ENCODE results near the gene ADGB.
"Not testable (repeated sequence)": the region's sequence is repeated elsewhere in the genome, so short reads cannot be mapped to it uniquely, and the experiment has no call there.

Gene ADGB

DNA sequence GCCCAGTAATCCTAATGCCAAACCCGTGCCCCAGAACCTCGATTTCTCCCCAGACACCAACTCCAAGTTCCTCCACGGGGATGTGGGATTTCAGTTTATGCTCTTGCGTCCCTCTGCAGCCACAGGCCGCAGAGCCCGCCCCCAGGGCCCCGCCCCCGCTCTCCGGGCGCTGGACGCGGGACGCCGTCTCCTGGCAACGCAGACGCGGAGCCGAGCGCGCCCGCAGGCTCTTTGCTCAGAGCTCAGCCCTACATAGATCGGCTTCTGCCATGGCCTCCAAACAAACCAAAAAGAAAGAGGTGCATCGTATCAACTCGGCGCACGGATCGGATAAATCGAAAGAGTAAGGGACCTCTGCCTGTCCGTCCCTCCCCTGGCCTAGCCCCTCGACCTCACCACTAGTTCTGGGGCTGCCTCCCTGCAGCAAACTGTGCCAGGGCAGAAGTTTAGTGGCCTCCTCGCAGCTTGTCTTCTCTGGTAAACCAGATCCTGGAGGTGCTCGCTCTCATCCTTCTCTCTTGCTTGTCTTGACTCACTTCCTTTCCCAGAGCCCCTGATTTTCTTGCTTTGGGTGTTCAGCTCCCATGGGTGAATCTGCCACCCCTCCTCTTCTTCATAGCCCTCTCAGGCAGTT is at the start of gene ADGB:
Gene ADGB (plus strand): TSS at position 201 of the 634 bp plus-strand sequence. CDS start 69 bp downstream, at position 270.
- no peak for DNase-seq

DNA sequence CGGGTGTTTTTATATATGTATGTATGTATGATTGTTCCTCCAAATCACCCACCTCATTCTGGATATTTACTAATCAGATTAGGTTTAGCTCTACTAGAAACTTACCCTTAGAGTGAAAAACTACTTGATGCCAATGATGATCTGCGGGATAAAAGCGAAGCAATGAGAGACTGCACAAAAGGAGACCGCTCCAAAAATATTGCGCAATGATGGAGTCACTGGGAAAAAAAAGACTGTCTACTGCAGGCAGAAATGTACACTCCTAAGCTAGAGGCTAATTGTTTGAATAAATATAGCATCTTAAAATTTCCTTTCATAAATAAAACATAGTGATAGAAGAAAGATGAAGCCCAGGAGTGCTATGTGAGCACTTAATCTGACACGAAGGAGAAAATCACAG is 47.9 kb upstream of the ADGB start:
- DNase-seq = no peak

GRCh38 chr6:146551545-146551944 is 47.2 kb upstream of the ADGB start:
- no peak for DNase-seq

GRCh38 chr6:146553377-146554135 is 45.2 kb upstream of the ADGB start:
- no peak for DNase-seq

DNA sequence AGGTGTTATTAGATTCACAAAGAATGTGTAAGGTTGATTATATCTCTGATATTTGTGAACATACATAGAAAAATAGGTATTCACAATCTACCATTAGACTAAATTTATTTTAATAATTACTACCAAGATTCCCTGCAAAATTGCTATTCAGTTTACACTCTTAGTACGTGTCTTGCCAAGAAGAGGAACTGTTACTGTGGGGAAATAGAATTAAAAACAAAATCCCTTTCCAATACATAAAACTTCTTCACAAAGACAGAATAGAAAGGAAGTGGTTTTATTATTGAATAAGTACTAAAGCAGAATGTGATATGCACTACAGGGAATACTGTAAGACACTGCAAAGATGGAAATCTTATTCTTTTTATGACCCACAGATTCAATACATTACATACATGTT is 38.2 kb upstream of the ADGB start:
- no peak for DNase-seq

GRCh38 chr6:146566661-146567060 is 32.1 kb upstream of the ADGB start:
- not testable (repeated sequence) for DNase-seq

DNA sequence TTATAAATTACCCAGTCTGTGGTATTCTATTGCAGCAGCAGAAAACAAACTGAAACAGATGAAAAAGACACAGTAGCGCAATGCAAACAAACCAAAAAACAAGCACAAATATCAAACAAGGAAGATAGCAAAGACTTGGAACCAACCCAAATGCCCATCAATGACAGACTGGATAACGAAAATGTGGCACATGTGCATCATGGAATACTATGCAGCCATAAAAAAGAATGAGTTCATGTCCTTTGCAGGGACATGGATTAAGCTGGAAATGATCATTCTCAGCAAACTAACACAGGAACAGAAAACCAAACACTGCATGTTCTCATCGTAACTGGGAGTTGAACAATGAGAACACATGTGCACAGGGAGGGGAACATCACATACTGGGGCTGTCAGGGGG is 30.2 kb upstream of the ADGB start:
- not testable (repeated sequence) for DNase-seq

DNA sequence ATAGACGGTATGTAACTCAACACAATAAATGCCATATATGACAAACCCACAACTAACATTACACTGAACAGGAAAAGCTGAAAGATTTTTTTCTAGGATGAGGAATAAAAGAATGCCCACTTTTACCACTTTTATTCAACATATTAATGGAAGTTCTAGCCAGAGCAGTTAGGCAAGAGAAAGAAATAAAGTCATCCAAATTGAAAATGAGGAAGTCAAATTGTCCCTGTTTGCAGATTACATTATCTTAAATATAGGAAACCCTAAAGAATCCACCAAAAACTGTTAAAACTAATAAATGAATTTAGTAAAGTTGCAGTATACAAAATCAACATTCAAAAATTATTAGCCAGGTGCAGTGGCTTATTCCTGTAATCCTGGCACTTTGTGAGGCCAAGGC is 24.6 kb upstream of the ADGB start:
- DNase-seq = no peak

GRCh38 chr6:146578054-146578453 is 20.7 kb upstream of the ADGB start:
- no peak for DNase-seq

GRCh38 chr6:146581968-146582367 is 16.8 kb upstream of the ADGB start:
- no peak for DNase-seq

DNA sequence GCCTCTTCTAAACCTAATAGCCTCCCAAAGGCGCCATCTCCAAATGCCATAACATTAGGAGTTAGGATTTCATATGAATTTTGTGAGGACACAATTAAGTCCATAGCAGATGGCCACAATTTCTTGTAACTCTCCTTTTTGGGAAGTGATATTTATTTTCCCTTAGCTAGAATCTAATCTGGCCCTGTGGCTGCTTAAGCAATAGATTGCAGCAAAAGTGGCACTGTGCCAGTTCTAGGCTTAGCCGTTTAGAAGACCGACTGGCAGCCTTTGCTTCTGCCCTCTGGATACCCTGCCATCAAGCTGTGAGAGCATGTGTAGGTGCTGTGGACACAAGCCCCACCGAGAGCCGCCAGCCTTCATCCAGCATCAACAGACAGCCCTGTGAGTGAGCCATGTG is 15.9 kb upstream of the ADGB start:
- DNase-seq = no peak

GRCh38 chr6:146583966-146584365 is 14.8 kb upstream of the ADGB start:
- no peak for DNase-seq

GRCh38 chr6:146587459-146587858 is 11.3 kb upstream of the ADGB start:
- no peak for DNase-seq

DNA sequence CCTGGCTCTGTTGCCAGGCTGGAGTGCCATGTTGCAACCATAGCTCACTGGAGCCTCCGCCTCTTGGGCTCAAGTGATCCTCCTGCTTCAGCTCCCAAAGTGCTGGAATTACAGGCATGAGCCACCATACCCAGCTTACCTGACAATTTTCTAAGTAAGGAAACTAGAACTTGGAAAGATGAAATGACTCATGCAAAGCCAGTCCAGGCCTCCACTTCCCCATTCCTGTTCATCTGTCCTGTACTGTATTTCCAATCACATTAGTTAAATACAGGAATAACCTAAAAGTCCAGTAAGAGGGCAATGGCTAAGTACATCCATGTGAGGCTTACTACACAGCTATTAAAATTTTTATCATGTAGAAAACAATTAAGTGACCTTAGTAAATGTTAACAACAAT is 8.3 kb upstream of the ADGB start:
- DNase-seq = no peak

DNA sequence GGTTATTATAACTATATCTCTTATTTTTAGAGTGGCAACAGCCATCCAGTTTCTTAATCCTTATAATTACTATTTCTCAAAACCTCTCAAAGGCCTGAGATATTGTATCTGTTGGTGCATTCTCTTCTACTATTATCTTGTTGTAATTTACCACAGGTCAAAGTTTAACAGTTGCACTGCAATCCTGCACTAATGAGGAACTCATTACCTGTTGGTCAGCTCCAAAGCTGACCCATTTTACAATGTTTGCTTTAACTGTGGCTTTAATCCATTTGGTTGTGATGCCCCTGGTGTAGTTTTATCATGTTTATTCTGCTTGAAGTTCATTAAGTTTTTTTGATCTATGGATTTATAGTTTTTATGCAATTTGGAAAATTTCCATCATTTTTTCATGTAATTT is 6.3 kb upstream of the ADGB start:
- no peak for DNase-seq

DNA sequence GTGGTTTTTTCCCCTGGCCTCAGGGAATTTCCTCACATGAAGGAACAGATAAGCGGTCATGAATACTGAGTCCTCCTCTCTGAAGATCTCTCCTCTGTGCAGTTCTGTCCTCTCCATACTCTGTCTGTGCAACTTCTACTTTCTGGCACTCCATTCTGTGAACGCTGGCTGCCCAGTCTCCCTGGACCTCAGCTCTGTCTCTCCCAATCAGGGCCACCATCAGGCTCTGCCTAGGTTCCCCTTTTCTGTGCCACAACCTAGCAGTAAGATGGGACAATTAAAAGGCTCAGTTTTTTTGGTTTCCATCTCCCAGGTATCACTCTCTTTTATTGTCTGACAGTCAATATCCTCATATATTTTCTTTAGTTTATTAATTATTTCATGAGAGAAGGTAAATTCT is 4.8 kb upstream of the ADGB start:
- DNase-seq = no peak

GRCh38 chr6:146594495-146594894 is 4.3 kb upstream of the ADGB start:
- DNase-seq = no peak

GRCh38 chr6:146595972-146596731 is 2.6 kb upstream of the ADGB start:
- no peak for DNase-seq

DNA sequence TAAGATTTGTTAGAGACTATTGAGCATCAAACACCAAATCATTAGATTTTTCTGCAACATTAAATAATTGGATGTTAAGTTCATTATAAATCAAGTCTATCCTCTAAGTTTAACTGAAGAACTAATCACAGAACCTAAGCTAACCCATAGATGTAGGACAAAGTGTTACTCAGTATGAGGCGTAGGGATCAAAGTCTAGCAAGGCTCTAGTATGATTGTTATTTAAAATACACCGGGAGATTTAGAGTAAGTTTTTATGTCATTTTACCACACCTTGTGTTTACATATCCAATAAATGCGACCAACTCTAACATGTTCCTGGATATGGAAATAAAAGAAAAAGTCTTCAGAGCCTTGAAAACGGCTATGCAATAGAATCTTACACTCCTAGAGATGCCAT is 2.6 kb downstream of the ADGB start:
- no peak for DNase-seq

GRCh38 chr6:146602526-146602925 is 3.8 kb downstream of the ADGB start:
- DNase-seq = no peak

- no peak for DNase-seq
Observed at GRCh38 chr6:146613947-146614346, 15.2 kb downstream of the ADGB start.

DNA sequence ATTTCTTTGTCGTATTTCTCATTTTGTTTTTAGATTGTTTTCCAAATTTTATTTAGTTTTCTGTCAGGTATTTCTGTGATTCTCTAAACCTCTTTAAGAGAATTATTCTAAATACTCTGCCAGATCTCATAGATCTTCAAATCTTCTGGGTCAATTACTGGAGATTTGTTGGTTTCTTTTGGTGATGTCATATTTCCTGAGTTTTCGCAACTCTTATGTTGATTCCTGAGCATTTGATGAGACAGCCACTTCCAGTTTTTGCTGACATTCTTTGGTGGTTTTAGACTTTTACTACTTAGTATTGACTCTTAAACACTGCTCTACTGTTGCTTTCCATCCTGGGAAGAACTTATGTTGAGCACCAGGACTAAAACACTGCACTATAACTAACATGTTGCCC is 21.9 kb downstream of the ADGB start:
- DNase-seq = no peak

GRCh38 chr6:146628350-146628749 is 29.6 kb downstream of the ADGB start:
- DNase-seq = no peak

- no peak for DNase-seq
Observed at GRCh38 chr6:146634022-146634421, 35.2 kb downstream of the ADGB start.
